Vagina (tissue), 2 donors: ENCODE results near the gene ELP5.

Experiments used
- POLR2A ChIP-seq, 2 donors: fragments of 450-650 bp; IDR thresholded peaks; one replicate each; pipeline ENCODE4 v1.6.1; 2017; ENCODE audit warnings: antibody characterized with exemption in 2 of 2, mild to moderate bottlenecking in 2 of 2, moderate library complexity in 2 of 2
- POLR2AphosphoS5 ChIP-seq, 2 donors: sonication (generic); formaldehyde crosslinking; IDR thresholded peaks; one replicate each; pipeline ENCODE4 v1.9.0; 2017; ENCODE audit warnings: antibody characterized with exemption in 2 of 2, mild to moderate bottlenecking in 2 of 2, low read depth in 1 of 2; ENCODE audit not compliant: insufficient read depth in 1 of 2
- TF ChIP-seq, protein P1 (sequence below), 3 experiments: fragments of 450-650 bp in 2 of 3; fragments of 200-600 bp in 1 of 3; sonication (generic) in 1 of 3; IDR thresholded peaks; one replicate each; pipeline ENCODE4 v1.5.1; 2017 to 2019; ENCODE audit warnings: antibody characterized with exemption in 3 of 3, mild to moderate bottlenecking in 2 of 3, moderate library complexity in 2 of 3

DNA sequence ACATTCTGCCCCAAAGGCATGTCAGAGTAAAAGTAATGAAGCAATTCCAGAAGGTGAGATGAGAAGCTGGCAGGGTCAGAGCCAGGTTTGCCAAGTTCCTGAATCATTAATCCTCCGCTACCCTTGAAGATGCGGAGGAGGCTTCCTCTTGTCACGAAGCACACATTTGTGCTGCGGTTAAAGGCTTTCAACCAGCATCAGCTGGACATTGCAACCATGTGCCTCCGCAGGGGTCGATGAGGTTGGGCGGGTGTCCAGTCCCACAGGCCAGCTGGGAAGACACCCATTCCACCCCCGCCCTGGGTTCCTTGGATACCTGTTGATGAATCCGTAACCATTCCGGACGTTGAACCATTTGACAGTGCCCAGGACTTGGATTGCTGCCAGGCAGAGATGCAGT is 41.1 kb downstream of the ELP5 start:
- no peak for TF ChIP-seq POLR2A (IDR thresholded peaks at IDR 0.05)
- TF ChIP-seq, protein P1, sequence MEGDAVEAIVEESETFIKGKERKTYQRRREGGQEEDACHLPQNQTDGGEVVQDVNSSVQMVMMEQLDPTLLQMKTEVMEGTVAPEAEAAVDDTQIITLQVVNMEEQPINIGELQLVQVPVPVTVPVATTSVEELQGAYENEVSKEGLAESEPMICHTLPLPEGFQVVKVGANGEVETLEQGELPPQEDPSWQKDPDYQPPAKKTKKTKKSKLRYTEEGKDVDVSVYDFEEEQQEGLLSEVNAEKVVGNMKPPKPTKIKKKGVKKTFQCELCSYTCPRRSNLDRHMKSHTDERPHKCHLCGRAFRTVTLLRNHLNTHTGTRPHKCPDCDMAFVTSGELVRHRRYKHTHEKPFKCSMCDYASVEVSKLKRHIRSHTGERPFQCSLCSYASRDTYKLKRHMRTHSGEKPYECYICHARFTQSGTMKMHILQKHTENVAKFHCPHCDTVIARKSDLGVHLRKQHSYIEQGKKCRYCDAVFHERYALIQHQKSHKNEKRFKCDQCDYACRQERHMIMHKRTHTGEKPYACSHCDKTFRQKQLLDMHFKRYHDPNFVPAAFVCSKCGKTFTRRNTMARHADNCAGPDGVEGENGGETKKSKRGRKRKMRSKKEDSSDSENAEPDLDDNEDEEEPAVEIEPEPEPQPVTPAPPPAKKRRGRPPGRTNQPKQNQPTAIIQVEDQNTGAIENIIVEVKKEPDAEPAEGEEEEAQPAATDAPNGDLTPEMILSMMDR (IDR thresholded peaks at IDR 0.05), result no peak
- TF ChIP-seq POLR2AphosphoS5 (IDR thresholded peaks at IDR 0.05; ENCODE audit: insufficient read depth in 1 of 2, low read depth in 1 of 2), result no peak
